SK-N-SH treated with all-trans-retinoic acid at 6 μM for 48 hours (cell line): ENCODE results near the gene RCAN1.

ENCODE experiments used
- ATAC-seq: fragments of 200-7000 bp; cut with Tn5 transposase; 3 replicates; pipeline ENCODE4 v1.9.1; 2020; ENCODE audit warnings: mild to moderate bottlenecking, moderate library complexity
- ARNTL ChIP-seq: fragments of 450-650 bp; formaldehyde crosslinking; IDR thresholded peaks from 2 replicates; pipeline ENCODE4 v1.5.0; 2020; ENCODE audit warnings: low read depth, mild to moderate bottlenecking, moderate library complexity, borderline replicate concordance
- BACH2 ChIP-seq: fragments of 250-450 bp; sonication (Bioruptor Pico); IDR thresholded peaks from 2 replicates; pipeline ENCODE4 v1.9.0; 2021; ENCODE audit warnings: mild to moderate bottlenecking, borderline replicate concordance
- CSDC2 ChIP-seq: fragments of 250-450 bp; sonication (Bioruptor Pico); IDR thresholded peaks from 2 replicates; pipeline ENCODE4 v1.5.0; 2020; ENCODE audit warnings: mild to moderate bottlenecking, moderate library complexity
- ESRRG ChIP-seq: fragments of 250-450 bp; sonication (Bioruptor Pico); IDR thresholded peaks from 2 replicates; pipeline ENCODE4 v1.6.1; 2021; ENCODE audit warnings: mild to moderate bottlenecking
- GLIS3 ChIP-seq: fragments of 250-450 bp; sonication (Bioruptor Pico); IDR thresholded peaks from 2 replicates; pipeline ENCODE4 v1.5.0; 2020; ENCODE audit warnings: mild to moderate bottlenecking, moderate library complexity
- ISL1 ChIP-seq: fragments of 250-450 bp; sonication (Bioruptor Pico); IDR thresholded peaks from 2 replicates; pipeline ENCODE4 v2.1.2; 2022; ENCODE audit warnings: mild to moderate bottlenecking, moderate library complexity
- OSR1 ChIP-seq: fragments of 250-450 bp; sonication (Bioruptor Pico); IDR thresholded peaks from 2 replicates; pipeline ENCODE4 v1.8.0; 2022; ENCODE audit warnings: moderate library complexity, mild to moderate bottlenecking, inconsistent platforms
- PPARA ChIP-seq: fragments of 250-450 bp; sonication (Bioruptor Pico); IDR thresholded peaks from 2 replicates; pipeline ENCODE4 v1.5.0; 2020; ENCODE audit warnings: mild to moderate bottlenecking, borderline replicate concordance
- RARB ChIP-seq: fragments of 250-450 bp; sonication (Bioruptor Pico); IDR thresholded peaks from 2 replicates; pipeline ENCODE4 v1.8.0; 2021; ENCODE audit warnings: mild to moderate bottlenecking, moderate library complexity
- SNAI2 ChIP-seq: fragments of 250-450 bp; sonication (Bioruptor Pico); IDR thresholded peaks from 2 replicates; pipeline ENCODE4 v1.5.0; 2020; ENCODE audit warnings: mild to moderate bottlenecking, moderate library complexity
- TCF4 ChIP-seq: fragments of 250-450 bp; sonication (Bioruptor Pico); IDR thresholded peaks from 2 replicates; pipeline ENCODE4 v1.8.0; 2021; ENCODE audit warnings: mild to moderate bottlenecking, moderate library complexity, borderline replicate concordance
- TOX ChIP-seq: fragments of 250-450 bp; sonication (Bioruptor Pico); IDR thresholded peaks from 2 replicates; pipeline ENCODE4 v1.8.0; 2021; ENCODE audit warnings: mild to moderate bottlenecking, moderate library complexity, borderline replicate concordance
- ZC3H10 ChIP-seq: fragments of 250-450 bp; sonication (Bioruptor Pico); IDR thresholded peaks from 2 replicates; pipeline ENCODE4 v1.5.1; 2021; ENCODE audit warnings: mild to moderate bottlenecking, moderate library complexity
- ZFP3 ChIP-seq: fragments of 250-450 bp; sonication (Bioruptor Pico); IDR thresholded peaks from 2 replicates; pipeline ENCODE4 v1.5.0; 2020; ENCODE audit warnings: mild to moderate bottlenecking, moderate library complexity
- ZFP30 ChIP-seq: fragments of 450-650 bp; formaldehyde crosslinking; IDR thresholded peaks from 2 replicates; pipeline ENCODE4 v1.5.0; 2022; ENCODE audit warnings: mild to moderate bottlenecking, moderate library complexity
- ZNF565 ChIP-seq: fragments of 450-650 bp; formaldehyde crosslinking; conservative IDR thresholded peaks from 2 replicates; pipeline ENCODE4 v1.5.0; 2020; ENCODE audit warnings: low read depth, mild to moderate bottlenecking, moderate library complexity
- ZNF70 ChIP-seq: fragments of 450-650 bp; formaldehyde crosslinking; IDR thresholded peaks from 2 replicates; pipeline ENCODE4 v1.5.0; 2020; ENCODE audit warnings: mild to moderate bottlenecking, moderate library complexity
- TF ChIP-seq, protein P1 (sequence below): fragments of 250-450 bp; sonication (Bioruptor Pico); IDR thresholded peaks from 2 replicates; pipeline ENCODE4 v1.5.1; 2020; ENCODE audit warnings: low read depth, mild to moderate bottlenecking, moderate library complexity
- TF ChIP-seq, protein P2 (sequence below): fragments of 250-450 bp; sonication (Bioruptor Pico); IDR thresholded peaks from 2 replicates; pipeline ENCODE4 v1.8.0; 2021; ENCODE audit warnings: low read depth, mild to moderate bottlenecking, moderate library complexity, borderline replicate concordance
- TF ChIP-seq, protein P3 (sequence below): fragments of 250-450 bp; sonication (Bioruptor Pico); IDR thresholded peaks from 2 replicates; pipeline ENCODE4 v1.8.0; 2020; ENCODE audit warnings: mild to moderate bottlenecking, moderate library complexity, borderline replicate concordance
- TF ChIP-seq, protein P4 (sequence below): fragments of 250-450 bp; sonication (Bioruptor Pico); IDR thresholded peaks from 2 replicates; pipeline ENCODE4 v1.5.0; 2020; ENCODE audit warnings: mild to moderate bottlenecking, moderate library complexity
- TF ChIP-seq, protein P5 (sequence below): fragments of 250-450 bp; sonication (Bioruptor Pico); IDR thresholded peaks from 2 replicates; pipeline ENCODE4 v1.5.1; 2021; ENCODE audit warnings: mild to moderate bottlenecking, moderate library complexity

Gene RCAN1

DNA sequence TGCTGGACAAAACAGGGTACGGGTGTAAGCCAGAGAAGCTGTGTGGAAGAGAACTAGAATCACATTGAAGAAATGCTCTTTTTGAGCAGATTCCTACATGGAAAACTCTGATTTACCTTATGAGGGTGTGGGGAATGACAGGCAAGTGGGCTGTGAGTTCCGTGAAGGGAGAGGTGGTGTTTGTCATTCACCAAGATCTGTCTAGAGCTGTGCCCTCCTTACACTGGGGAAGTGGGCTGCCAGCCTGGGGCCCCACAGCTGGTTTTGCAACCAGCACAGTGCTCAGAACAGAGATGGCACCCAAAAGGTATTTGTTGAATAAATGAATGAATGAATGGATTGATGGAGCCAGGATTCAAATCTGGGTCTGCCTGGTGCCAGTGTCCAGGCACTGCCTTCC is 10.4 kb downstream of the RCAN1 start:
- TF ChIP-seq ZNF565 (CRISPR knock-in tag) (no peak), OSR1 (CRISPR knock-in tag) (no peak), RARB (no peak), GLIS3 (CRISPR knock-in tag) (no peak), ZFP3 (CRISPR knock-in tag) (no peak), ISL1 (CRISPR knock-in tag) (no peak), CSDC2 (no peak), BACH2 (CRISPR knock-in tag) (no peak), ZC3H10 (CRISPR knock-in tag) (no peak), ARNTL (CRISPR knock-in tag) (no peak), SNAI2 (CRISPR knock-in tag) (no peak)
- TF ChIP-seq, protein P1, sequence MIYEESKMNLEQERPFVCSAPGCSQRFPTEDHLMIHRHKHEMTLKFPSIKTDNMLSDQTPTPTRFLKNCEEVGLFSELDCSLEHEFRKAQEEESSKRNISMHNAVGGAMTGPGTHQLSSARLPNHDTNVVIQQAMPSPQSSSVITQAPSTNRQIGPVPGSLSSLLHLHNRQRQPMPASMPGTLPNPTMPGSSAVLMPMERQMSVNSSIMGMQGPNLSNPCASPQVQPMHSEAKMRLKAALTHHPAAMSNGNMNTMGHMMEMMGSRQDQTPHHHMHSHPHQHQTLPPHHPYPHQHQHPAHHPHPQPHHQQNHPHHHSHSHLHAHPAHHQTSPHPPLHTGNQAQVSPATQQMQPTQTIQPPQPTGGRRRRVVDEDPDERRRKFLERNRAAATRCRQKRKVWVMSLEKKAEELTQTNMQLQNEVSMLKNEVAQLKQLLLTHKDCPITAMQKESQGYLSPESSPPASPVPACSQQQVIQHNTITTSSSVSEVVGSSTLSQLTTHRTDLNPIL (CRISPR knock-in tag), result no peak
- TF ChIP-seq, protein P2, sequence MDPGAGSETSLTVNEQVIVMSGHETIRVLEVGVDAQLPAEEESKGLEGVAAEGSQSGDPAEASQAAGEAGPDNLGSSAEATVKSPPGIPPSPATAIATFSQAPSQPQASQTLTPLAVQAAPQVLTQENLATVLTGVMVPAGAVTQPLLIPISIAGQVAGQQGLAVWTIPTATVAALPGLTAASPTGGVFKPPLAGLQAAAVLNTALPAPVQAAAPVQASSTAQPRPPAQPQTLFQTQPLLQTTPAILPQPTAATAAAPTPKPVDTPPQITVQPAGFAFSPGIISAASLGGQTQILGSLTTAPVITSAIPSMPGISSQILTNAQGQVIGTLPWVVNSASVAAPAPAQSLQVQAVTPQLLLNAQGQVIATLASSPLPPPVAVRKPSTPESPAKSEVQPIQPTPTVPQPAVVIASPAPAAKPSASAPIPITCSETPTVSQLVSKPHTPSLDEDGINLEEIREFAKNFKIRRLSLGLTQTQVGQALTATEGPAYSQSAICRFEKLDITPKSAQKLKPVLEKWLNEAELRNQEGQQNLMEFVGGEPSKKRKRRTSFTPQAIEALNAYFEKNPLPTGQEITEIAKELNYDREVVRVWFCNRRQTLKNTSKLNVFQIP (CRISPR knock-in tag), result no peak
- TF ChIP-seq, protein P3, sequence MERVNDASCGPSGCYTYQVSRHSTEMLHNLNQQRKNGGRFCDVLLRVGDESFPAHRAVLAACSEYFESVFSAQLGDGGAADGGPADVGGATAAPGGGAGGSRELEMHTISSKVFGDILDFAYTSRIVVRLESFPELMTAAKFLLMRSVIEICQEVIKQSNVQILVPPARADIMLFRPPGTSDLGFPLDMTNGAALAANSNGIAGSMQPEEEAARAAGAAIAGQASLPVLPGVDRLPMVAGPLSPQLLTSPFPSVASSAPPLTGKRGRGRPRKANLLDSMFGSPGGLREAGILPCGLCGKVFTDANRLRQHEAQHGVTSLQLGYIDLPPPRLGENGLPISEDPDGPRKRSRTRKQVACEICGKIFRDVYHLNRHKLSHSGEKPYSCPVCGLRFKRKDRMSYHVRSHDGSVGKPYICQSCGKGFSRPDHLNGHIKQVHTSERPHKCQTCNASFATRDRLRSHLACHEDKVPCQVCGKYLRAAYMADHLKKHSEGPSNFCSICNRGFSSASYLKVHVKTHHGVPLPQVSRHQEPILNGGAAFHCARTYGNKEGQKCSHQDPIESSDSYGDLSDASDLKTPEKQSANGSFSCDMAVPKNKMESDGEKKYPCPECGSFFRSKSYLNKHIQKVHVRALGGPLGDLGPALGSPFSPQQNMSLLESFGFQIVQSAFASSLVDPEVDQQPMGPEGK (CRISPR knock-in tag), result no peak
- TF ChIP-seq, protein P4, sequence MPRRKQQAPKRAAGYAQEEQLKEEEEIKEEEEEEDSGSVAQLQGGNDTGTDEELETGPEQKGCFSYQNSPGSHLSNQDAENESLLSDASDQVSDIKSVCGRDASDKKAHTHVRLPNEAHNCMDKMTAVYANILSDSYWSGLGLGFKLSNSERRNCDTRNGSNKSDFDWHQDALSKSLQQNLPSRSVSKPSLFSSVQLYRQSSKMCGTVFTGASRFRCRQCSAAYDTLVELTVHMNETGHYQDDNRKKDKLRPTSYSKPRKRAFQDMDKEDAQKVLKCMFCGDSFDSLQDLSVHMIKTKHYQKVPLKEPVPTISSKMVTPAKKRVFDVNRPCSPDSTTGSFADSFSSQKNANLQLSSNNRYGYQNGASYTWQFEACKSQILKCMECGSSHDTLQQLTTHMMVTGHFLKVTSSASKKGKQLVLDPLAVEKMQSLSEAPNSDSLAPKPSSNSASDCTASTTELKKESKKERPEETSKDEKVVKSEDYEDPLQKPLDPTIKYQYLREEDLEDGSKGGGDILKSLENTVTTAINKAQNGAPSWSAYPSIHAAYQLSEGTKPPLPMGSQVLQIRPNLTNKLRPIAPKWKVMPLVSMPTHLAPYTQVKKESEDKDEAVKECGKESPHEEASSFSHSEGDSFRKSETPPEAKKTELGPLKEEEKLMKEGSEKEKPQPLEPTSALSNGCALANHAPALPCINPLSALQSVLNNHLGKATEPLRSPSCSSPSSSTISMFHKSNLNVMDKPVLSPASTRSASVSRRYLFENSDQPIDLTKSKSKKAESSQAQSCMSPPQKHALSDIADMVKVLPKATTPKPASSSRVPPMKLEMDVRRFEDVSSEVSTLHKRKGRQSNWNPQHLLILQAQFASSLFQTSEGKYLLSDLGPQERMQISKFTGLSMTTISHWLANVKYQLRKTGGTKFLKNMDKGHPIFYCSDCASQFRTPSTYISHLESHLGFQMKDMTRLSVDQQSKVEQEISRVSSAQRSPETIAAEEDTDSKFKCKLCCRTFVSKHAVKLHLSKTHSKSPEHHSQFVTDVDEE, result no peak
- TF ChIP-seq, all 23 proteins: peak for 0
- no peak for ATAC-seq

DNA sequence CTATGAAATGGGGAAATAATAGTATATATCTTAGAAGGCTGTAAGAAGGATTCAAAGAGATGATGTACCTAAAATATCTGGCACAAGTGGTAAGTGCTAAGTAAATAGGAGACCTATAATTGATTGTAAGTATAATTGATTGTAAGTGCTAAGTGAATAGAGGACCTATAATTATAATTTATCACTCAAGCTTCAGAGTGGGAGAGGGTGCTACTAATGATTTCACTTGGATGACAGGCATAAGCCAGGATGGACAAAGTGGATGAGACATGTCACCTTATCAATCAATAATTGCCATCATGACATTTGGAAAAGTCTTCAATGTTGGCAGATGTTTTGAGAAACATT is 11.2 kb downstream of the RCAN1 start:
- no peak for ATAC-seq
- TF ChIP-seq ZNF565 (CRISPR knock-in tag), result no peak
- TF ChIP-seq, protein P5, sequence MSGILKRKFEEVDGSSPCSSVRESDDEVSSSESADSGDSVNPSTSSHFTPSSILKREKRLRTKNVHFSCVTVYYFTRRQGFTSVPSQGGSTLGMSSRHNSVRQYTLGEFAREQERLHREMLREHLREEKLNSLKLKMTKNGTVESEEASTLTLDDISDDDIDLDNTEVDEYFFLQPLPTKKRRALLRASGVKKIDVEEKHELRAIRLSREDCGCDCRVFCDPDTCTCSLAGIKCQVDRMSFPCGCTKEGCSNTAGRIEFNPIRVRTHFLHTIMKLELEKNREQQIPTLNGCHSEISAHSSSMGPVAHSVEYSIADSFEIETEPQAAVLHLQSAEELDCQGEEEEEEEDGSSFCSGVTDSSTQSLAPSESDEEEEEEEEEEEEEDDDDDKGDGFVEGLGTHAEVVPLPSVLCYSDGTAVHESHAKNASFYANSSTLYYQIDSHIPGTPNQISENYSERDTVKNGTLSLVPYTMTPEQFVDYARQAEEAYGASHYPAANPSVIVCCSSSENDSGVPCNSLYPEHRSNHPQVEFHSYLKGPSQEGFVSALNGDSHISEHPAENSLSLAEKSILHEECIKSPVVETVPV (CRISPR knock-in tag), result no peak
- TF ChIP-seq CSDC2, result no peak
- no peak for TF ChIP-seq TCF4 (CRISPR knock-in tag)
- TF ChIP-seq, protein P1 (CRISPR knock-in tag), result no peak
- TF ChIP-seq, protein P2 (CRISPR knock-in tag), result no peak
- TF ChIP-seq ISL1 (CRISPR knock-in tag), result no peak
- no peak for TF ChIP-seq ZC3H10 (CRISPR knock-in tag)
- TF ChIP-seq, protein P3 (CRISPR knock-in tag), result no peak
- TF ChIP-seq ZFP30 (CRISPR knock-in tag), result no peak
- no peak for TF ChIP-seq GLIS3 (CRISPR knock-in tag)
- no peak for TF ChIP-seq BACH2 (CRISPR knock-in tag)
- TF ChIP-seq ESRRG (CRISPR knock-in tag), result no peak
- TF ChIP-seq OSR1 (CRISPR knock-in tag), result no peak
- no peak for TF ChIP-seq ZFP3 (CRISPR knock-in tag)
- no peak for TF ChIP-seq TOX
- TF ChIP-seq PPARA, result no peak
- TF ChIP-seq, protein P4, result no peak
- no peak for TF ChIP-seq ZNF70 (CRISPR knock-in tag)
